Mesodermal cell (in vitro differentiated cells): ENCODE data around the gene TTYH1.
"Not testable (repeated sequence)": the region's sequence is repeated elsewhere in the genome, so short reads cannot be mapped to it uniquely, and the experiment has no call there.

ENCODE experiments used
- H3K27ac ChIP-seq: 2 replicates; pipeline ENCODE4 v1.7.0; 2013; ENCODE audit warnings: mild to moderate bottlenecking, low read depth, low read length, moderate library complexity; ENCODE audit not compliant: severe bottlenecking
- H3K36me3 ChIP-seq: 2 replicates; pipeline ENCODE4 v1.7.1; 2013; ENCODE audit warnings: mild to moderate bottlenecking, low read length, moderate library complexity; ENCODE audit not compliant: control insufficient read depth, insufficient read depth
- H3K4me1 ChIP-seq: one replicate; pipeline ENCODE4 v1.7.1; 2013; ENCODE audit warnings: mild to moderate bottlenecking, low read length; ENCODE audit not compliant: insufficient read depth, control insufficient read depth, poor library complexity, severe bottlenecking
- H3K4me3 ChIP-seq: 2 replicates; pipeline ENCODE4 v1.7.0; 2013; ENCODE audit warnings: low read length, control low read depth, mild to moderate bottlenecking; ENCODE audit not compliant: insufficient read depth, poor library complexity, severe bottlenecking; ENCODE audit errors: extremely low read depth
- H3K9me3 ChIP-seq: 2 replicates; pipeline ENCODE4 v1.7.1; 2013; ENCODE audit warnings: mild to moderate bottlenecking, low read length, moderate library complexity; ENCODE audit not compliant: control insufficient read depth
- WGBS, 2 experiments: methylation state at CpG; one replicate each; pipeline ENCODE4 v1.1.5; 2013; ENCODE audit warnings: missing lambda C conversion rate in 2 of 2; ENCODE audit not compliant: insufficient coverage in 2 of 2; 5-methylcytosine and 5-hydroxymethylcytosine counted together

Gene TTYH1

DNA sequence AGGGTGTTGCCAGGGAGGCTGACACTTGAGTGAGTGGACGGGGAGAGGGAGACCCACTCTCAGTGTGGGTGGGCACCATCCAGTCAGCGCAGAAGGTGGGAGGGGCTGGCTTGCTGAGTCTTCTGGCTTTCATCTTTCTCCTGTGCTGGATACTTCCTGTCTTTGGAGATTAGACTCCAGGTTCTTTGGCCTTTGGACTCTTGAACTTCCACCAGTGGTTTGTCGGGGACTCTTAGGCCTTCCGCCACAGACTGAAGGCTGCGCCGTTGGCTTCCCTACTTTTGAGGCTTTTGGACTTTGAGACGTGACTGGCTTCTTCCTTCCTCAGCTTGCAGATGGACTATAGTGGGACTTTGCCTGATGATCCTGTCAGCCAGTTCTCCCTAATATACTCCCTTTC, 29.5 kb downstream of the TTYH1 start:
- Histone ChIP-seq H3K36me3 (peaks cover 43% of the 10 kb centered on the region), H3K4me1 (peaks cover 3% of the 10 kb centered on the region), H3K4me3 (no peak overlapping the region), H3K27ac (no peak overlapping the region), H3K9me3 (no peaks in the 10 kb centered on the region)
- 91 to 96% methylated on average over 4 to 5 of the region's 7 CpGs for WGBS, 2 experiments

DNA sequence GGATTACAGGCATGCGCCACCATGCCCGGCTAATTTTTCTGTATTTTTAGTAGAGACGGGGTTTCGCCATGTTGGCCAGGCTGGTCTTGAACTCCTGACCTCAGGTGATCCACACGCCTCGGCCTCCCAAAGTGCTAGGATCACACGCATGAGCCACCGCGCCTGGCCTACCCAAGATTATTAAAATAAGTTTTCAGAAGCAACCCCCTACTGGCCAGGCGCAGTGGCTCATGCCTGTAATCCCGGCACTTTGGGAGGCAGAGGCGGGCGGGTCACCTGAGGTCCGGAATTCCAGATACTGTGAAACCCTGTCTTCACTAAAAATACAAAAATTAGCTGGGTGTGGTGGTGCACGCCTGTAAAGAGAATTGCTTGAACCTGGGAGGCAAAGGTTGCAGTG, 31.1 kb downstream of the TTYH1 start:
- H3K27ac ChIP-seq, H3K9me3 ChIP-seq, H3K4me3 ChIP-seq: not testable (repeated sequence)
- peaks cover 53% of the 10 kb centered on the region for H3K36me3 ChIP-seq
- peaks cover 11% of the 10 kb centered on the region for H3K4me1 ChIP-seq
- 91 to 99% methylated on average over 6 to 10 of the region's 15 CpGs for WGBS, 2 experiments

DNA sequence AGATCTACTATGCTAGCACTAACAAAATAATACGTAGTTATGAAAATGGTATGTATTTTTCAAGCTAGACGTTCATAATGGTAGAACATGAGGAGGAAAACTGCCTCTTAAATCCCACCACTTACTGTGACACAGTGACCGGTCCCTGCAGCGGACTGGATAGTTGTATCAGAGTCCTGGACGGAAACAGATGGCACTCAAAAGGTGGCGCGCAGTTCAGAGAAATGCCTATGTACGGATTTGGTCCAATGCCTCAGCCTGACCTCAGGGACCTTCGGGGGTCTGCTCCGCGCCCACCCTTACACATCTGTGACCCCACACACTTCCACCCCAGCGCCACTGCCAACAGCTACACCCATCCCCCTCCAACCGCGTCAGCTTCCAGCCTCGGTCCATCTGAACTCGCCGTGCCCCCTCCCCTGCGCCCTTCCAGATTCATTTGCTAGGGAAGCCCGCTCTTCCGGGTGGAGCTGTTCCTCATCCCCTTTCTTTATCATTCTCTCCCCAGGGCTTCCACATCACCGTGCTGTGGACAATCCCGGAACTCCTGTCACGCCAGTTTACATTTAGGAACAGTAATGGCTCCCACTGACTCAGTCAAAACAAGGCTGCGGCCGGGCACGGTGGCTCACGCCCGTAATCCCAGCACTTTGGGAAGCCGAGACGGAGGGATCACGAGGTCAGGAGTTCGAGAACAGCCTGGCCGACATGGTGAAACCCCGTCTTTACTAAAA, 32.9 kb downstream of the TTYH1 start:
- peak overlapping the region; percentile 97 for H3K27ac ChIP-seq
- no peaks in the 10 kb centered on the region for H3K9me3 ChIP-seq
- WGBS, 2 experiments, result 1 to 2% methylated on average over 27 to 29 of the region's 34 CpGs
- peak overlapping the region; percentile 99 for H3K4me3 ChIP-seq
- H3K4me1 ChIP-seq, result peaks cover 11% of the 10 kb centered on the region
- H3K36me3 ChIP-seq, result peaks cover 65% of the 10 kb centered on the region

- Histone ChIP-seq H3K4me1 (peaks cover 11% of the 10 kb centered on the region), H3K36me3 (peaks cover 67% of the 10 kb centered on the region), H3K4me3 (peak within 1 kb of the TSS; percentile 99), H3K27ac (peak within 1 kb of the TSS; percentile 97), H3K9me3 (no peaks in the 10 kb centered on the region)
- WGBS, 2 experiments, result 0% methylated on average over 89 to 92 of the region's 96 CpGs
Observed at GRCh38 chr19:54448774-54449700, 33.8 kb downstream of the TTYH1 start, which contains the start of gene LENG8. Gene LENG8 (plus strand): TSS chr19:54449199. CDS start chr19:54451345, 2,146 bp downstream.

- H3K4me3 ChIP-seq, result peak overlapping the region; percentile 99
- H3K4me1 ChIP-seq, result peaks cover 11% of the 10 kb centered on the region
- H3K36me3 ChIP-seq, result peaks cover 67% of the 10 kb centered on the region
- H3K9me3 ChIP-seq, result no peaks in the 10 kb centered on the region
- H3K27ac ChIP-seq, result peak overlapping the region; percentile 97
- WGBS, 2 experiments, result 1 to 2% methylated on average over 17 to 20 of the region's 21 CpGs
Observed at GRCh38 chr19:54449701-54450069, 34.4 kb downstream of the TTYH1 start.

DNA sequence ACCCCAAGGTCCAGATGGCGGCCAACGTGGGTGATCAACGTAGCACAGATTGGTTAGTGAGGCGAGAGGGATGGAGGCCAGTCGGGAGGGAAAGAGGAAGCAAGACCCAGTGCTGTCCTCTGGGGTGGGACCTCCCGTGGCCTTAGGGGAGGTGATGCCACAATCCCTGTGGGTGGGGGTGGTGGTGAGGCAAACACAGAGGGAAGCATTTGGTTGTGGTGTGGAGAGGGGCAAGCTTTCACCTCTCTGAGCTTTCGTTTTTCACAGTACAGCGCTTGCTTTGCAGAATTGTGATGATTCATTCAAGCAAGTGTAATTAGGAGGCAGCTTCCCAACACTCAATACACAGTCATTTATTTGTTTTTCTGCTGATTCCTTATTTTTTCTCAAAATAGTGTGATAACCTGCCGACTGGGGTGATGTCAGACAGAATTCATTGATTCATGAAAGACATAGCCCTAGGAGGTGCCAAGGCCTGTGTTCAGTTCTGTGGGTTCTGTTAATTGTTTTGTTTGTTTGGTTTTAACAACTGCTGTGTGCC, 36.1 kb downstream of the TTYH1 start:
- H3K4me1 ChIP-seq, result peaks cover 11% of the 10 kb centered on the region
- H3K36me3 ChIP-seq, result peaks cover 69% of the 10 kb centered on the region
- no peak overlapping the region for H3K4me3 ChIP-seq
- no peaks in the 10 kb centered on the region for H3K9me3 ChIP-seq
- 96 to 100% methylated on average over 2 to 7 of the region's 9 CpGs for WGBS, 2 experiments
- no peak overlapping the region for H3K27ac ChIP-seq

DNA sequence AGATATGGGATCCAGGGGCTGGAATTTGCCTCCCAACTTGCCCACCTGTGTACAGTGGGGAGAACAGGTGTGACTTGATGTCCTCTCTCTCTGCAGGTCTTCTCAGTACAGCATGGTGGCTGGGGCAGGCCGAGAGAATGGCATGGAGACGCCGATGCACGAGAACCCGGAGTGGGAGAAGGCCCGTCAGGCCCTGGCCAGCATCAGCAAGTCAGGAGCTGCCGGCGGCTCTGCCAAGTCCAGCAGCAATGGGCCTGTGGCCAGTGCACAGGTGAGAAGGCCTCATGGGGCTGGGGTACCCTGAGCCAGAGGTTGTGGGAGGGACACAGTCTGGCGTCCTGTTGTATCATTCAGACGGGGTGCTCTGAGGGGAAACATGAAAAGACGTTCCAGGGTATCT, 36.7 kb downstream of the TTYH1 start:
- Histone ChIP-seq H3K9me3 (no peaks in the 10 kb centered on the region), H3K4me3 (no peak overlapping the region), H3K4me1 (peaks cover 7% of the 10 kb centered on the region), H3K27ac (no peak overlapping the region), H3K36me3 (peaks cover 70% of the 10 kb centered on the region)
- WGBS, 2 experiments, result 97 to 98% methylated on average over 10 to 11 of the region's 11 CpGs

GRCh38 chr19:54452626-54453025, 37.4 kb downstream of the TTYH1 start:
- H3K4me3 ChIP-seq, result no peak overlapping the region
- 93 to 95% methylated on average over 10 of the region's 11 CpGs for WGBS, 2 experiments
- no peaks in the 10 kb centered on the region for H3K9me3 ChIP-seq
- H3K4me1 ChIP-seq, result peaks cover 7% of the 10 kb centered on the region
- H3K27ac ChIP-seq, result no peak overlapping the region
- H3K36me3 ChIP-seq, result peaks cover 76% of the 10 kb centered on the region

DNA sequence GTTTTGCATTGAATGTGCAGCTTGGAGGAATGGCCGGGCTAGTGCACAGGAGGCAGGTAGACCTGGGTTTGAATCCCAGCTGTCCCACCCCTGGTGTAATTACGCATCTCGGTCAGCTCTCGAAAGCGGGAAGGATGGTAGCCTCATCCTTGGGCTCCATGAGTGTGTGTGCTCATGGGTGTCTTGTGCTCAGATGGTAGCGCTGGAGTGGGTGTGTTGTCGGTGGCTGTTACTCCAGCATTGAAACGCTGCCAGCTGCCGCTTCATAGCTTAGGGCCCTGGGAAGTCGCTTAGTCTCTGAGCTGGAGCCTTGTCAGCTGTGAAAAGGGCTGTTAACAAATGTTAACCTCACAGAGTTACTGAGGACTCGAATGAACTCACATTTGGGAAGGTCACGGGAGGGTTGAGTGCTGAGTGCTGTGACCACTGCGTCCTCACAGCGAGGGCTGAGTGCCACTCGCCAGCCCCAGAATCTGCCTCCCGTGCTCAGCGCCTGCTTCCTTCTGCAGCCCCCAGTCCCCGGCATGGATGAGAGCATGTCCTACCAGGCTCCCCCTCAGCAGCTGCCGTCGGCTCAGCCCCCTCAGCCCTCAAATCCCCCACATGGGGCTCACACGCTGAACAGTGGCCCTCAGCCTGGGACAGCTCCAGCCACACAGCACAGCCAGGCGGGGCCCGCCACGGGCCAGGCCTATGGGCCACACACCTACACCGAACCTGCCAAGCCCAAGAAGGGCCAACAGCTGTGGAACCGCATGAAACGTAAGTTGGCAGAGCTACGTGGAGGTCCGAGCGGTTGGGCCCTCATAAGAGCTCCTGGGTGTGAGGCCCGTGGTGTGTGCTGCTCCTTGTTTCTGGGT, 38.9 kb downstream of the TTYH1 start:
- Histone ChIP-seq H3K4me3 (no peak overlapping the region), H3K4me1 (peaks cover 7% of the 10 kb centered on the region), H3K9me3 (no peaks in the 10 kb centered on the region), H3K36me3 (peaks cover 91% of the 10 kb centered on the region), H3K27ac (no peak overlapping the region)
- 98 to 100% methylated on average over 18 to 31 of the region's 31 CpGs for WGBS, 2 experiments
